Esophagus squamous epithelium (tissue), 4 donors: Measurements from ENCODE around the gene RALGPS1.

ENCODE experiments used
- CTCF ChIP-seq, 6 experiments: fragments of 450-650 bp in 4 of 6; fragments of 200-600 bp in 2 of 6; sonication (generic) in 2 of 6; IDR thresholded peaks; one replicate each; pipeline ENCODE4 v1.5.1; 2016 to 2019; ENCODE audit warnings: antibody characterized with exemption in 6 of 6, mild to moderate bottlenecking in 4 of 6, moderate library complexity in 4 of 6
- POLR2A ChIP-seq, 4 donors: fragments of 450-650 bp; IDR thresholded peaks; one replicate each; pipeline ENCODE4 v1.6.1; 2017; ENCODE audit warnings: antibody characterized with exemption in 4 of 4, mild to moderate bottlenecking in 4 of 4, moderate library complexity in 3 of 4

GRCh38 chr9:127142931-127143464, 228.4 kb downstream of the RALGPS1 start:
- no peak for TF ChIP-seq POLR2A (IDR thresholded peaks at IDR 0.05)
- TF ChIP-seq CTCF (IDR thresholded peaks at IDR 0.05): no peak
